ENCODE data around the gene CDK1. TPM values are rescaled to one million over a fixed set of nuclear protein-coding genes. Genes with fewer than 3 reads are reported as not detected.

Gene CDK1
- polyA plus RNA-seq, 1 donor (not counting 4 experiments of a cell fraction or from before 2014, with no cell fraction given): 43.8 TPM

DNA sequence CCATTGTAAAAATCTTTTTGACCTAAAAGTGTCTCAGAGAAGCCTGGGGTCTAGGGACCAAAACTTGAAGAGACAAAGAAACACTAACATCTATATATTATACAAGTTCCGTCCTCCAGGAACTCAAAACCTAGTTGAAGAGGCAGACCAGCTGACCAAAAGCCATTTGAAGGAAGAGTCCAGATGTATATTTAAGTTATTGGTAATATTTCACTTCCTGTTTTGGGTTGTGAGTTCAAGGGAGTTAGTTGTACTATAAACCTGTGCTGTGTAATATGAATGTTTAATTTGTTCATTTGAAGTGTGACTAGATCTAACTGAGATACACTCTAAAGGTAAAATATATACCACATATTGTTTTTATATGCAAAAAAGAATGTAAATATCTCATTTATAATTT, 45.0 kb downstream of the CDK1 start:
- Histone ChIP-seq H3K4me3 (ENCODE audit: control insufficient read depth in 2 of 3, extremely low read depth in 1 of 3, insufficient read depth in 2 of 3, low read depth in 1 of 3, low read length in 3 of 3) (no peak overlapping the region), H3K27me3 (ENCODE audit: control insufficient read depth, extremely low read depth, insufficient read depth, low read length) (no peaks in the 10 kb centered on the region), H3K27ac (ENCODE audit: control insufficient read depth, insufficient read depth, low read length) (no peak overlapping the region), H3K79me2 (ENCODE audit: control insufficient read depth, insufficient read depth, low read length) (no peaks in the 10 kb centered on the region), H3K9me1 (ENCODE audit: control insufficient read depth, extremely low read depth, insufficient read depth, low read length) (no peaks in the 10 kb centered on the region), H3K9me3 (ENCODE audit: control insufficient read depth, low read depth, low read length) (no peaks in the 10 kb centered on the region), H3K4me1 (ENCODE audit: control insufficient read depth, extremely low read depth, insufficient read depth, low read length) (peaks cover 8% of the 10 kb centered on the region), H3K36me3 (ENCODE audit: control insufficient read depth in 2 of 2, extremely low read depth in 1 of 2, insufficient read depth in 2 of 2, low read length in 2 of 2) (no peaks in the 10 kb centered on the region), H4K20me1 (ENCODE audit: control insufficient read depth, extremely low read depth, insufficient read depth, low read length) (no peaks in the 10 kb centered on the region), H2AFZ (ENCODE audit: control insufficient read depth, low read length) (no peak overlapping the region), H3K9ac (ENCODE audit: control insufficient read depth, extremely low read depth, insufficient read depth, low read length) (no peak overlapping the region), H3K4me2 (ENCODE audit: control insufficient read depth, extremely low read depth, insufficient read depth, low read depth, low read length) (no peak overlapping the region)
- FAIRE-seq: no peak
- DNase-seq (ENCODE audit: low read depth, low spot score): no peak
- dilution Hi-C loops (cut with MboI; ENCODE audit: extremely low pct_ligation_motif_present, low sequenced_read_pairs): no loop called here
- TF ChIP-seq EZH2 (IDR thresholded peaks at IDR 0.05; ENCODE audit: low read length): no peak
- TF ChIP-seq, protein P1, sequence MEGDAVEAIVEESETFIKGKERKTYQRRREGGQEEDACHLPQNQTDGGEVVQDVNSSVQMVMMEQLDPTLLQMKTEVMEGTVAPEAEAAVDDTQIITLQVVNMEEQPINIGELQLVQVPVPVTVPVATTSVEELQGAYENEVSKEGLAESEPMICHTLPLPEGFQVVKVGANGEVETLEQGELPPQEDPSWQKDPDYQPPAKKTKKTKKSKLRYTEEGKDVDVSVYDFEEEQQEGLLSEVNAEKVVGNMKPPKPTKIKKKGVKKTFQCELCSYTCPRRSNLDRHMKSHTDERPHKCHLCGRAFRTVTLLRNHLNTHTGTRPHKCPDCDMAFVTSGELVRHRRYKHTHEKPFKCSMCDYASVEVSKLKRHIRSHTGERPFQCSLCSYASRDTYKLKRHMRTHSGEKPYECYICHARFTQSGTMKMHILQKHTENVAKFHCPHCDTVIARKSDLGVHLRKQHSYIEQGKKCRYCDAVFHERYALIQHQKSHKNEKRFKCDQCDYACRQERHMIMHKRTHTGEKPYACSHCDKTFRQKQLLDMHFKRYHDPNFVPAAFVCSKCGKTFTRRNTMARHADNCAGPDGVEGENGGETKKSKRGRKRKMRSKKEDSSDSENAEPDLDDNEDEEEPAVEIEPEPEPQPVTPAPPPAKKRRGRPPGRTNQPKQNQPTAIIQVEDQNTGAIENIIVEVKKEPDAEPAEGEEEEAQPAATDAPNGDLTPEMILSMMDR (optimal IDR thresholded peaks at IDR 0.05 in 1 of 3, IDR thresholded peaks at IDR 0.05 in 1 of 3, conservative IDR thresholded peaks at IDR 0.05 in 1 of 3; ENCODE audit: extremely low read depth in 1 of 3, insufficient read depth in 2 of 3, low read length in 3 of 3): no peak

DNA sequence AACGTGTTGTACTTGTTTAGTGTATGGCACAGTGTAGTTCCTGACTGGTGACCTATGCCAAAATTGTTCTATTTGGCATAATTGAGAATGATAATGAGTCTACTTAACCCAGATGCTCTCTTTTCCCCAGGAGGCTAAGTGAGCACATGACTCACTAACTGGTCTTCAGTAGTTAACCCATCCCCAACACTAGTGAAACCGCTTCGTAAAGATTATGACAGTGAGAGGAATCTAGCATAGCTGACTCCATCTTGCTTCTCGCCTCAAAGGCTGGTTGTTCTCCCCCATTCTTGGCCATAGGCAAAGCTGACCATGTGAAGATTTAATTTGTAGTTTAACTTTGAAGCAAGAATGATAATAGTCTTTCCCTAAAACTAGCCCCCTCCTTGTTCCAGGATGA, 47.2 kb downstream of the CDK1 start:
- no peak for FAIRE-seq
- dilution Hi-C loops (cut with MboI; ENCODE audit: extremely low pct_ligation_motif_present, low sequenced_read_pairs): no loop called here
- Histone ChIP-seq H3K9me1 (ENCODE audit: control insufficient read depth, extremely low read depth, insufficient read depth, low read length) (no peaks in the 10 kb centered on the region), H4K20me1 (ENCODE audit: control insufficient read depth, extremely low read depth, insufficient read depth, low read length) (no peaks in the 10 kb centered on the region), H3K27me3 (ENCODE audit: control insufficient read depth, extremely low read depth, insufficient read depth, low read length) (no peaks in the 10 kb centered on the region), H3K27ac (ENCODE audit: control insufficient read depth, insufficient read depth, low read length) (no peak overlapping the region), H3K9me3 (ENCODE audit: control insufficient read depth, low read depth, low read length) (no peaks in the 10 kb centered on the region), H3K9ac (ENCODE audit: control insufficient read depth, extremely low read depth, insufficient read depth, low read length) (no peak overlapping the region), H3K36me3 (ENCODE audit: control insufficient read depth in 2 of 2, extremely low read depth in 1 of 2, insufficient read depth in 2 of 2, low read length in 2 of 2) (no peaks in the 10 kb centered on the region), H3K4me3 (ENCODE audit: control insufficient read depth in 2 of 3, extremely low read depth in 1 of 3, insufficient read depth in 2 of 3, low read depth in 1 of 3, low read length in 3 of 3) (no peak overlapping the region), H3K4me1 (ENCODE audit: control insufficient read depth, extremely low read depth, insufficient read depth, low read length) (peaks cover 8% of the 10 kb centered on the region), H3K4me2 (ENCODE audit: control insufficient read depth, extremely low read depth, insufficient read depth, low read depth, low read length) (no peak overlapping the region), H3K79me2 (ENCODE audit: control insufficient read depth, insufficient read depth, low read length) (no peaks in the 10 kb centered on the region), H2AFZ (ENCODE audit: control insufficient read depth, low read length) (no peak overlapping the region)
- TF ChIP-seq, protein P1 (optimal IDR thresholded peaks at IDR 0.05 in 1 of 3, IDR thresholded peaks at IDR 0.05 in 1 of 3, conservative IDR thresholded peaks at IDR 0.05 in 1 of 3; ENCODE audit: extremely low read depth in 1 of 3, insufficient read depth in 2 of 3, low read length in 3 of 3): no peak
- no peak for TF ChIP-seq EZH2 (IDR thresholded peaks at IDR 0.05; ENCODE audit: low read length)
- DNase-seq (ENCODE audit: low read depth, low spot score): no peak
